Measurements from ENCODE around the gene B3GNT9.

The B3GNT9 gene

GRCh38 chr16:67184995-67185650 lies 34.3 kb upstream of the B3GNT9 start:
- peak; percentile 84 for FAIRE-seq

DNA sequence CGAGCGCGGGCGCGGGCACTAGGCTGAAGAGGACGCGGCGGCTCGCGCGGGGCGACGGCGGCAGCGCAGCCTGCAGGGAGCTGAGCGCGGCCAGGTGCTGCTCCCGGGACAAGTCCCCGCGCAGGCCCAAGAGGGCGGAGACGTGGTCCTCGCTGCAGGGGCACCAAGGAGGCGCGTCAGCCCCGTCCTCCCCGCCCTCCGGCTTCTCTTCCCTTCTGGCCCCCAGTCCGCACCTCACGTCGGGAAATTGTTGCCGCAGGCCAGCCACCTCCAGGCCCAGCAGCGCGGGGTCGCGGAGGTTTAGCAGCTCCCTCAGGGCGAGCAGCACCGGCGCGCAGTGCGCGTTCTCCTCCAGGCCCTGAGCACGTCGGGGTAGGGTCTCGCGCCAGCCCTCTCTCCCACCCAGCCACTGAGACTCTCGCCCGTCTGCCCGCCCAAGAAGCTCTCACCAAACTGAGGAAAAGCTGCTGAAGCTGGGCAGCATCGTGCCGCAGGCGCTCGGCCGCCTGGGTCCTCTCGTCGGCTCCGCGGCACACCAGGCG lies 33.7 kb upstream of the B3GNT9 start:
- FAIRE-seq, result no peak

GRCh38 chr16:67183627-67184452 lies 33.0 kb upstream of the B3GNT9 start, which contains the start of gene MATCAP1:
TSS of gene MATCAP1 (minus strand) at chr16:67183963. CDS start at chr16:67180610, 3,353 bp downstream.
- peak; percentile 97 for FAIRE-seq

DNA sequence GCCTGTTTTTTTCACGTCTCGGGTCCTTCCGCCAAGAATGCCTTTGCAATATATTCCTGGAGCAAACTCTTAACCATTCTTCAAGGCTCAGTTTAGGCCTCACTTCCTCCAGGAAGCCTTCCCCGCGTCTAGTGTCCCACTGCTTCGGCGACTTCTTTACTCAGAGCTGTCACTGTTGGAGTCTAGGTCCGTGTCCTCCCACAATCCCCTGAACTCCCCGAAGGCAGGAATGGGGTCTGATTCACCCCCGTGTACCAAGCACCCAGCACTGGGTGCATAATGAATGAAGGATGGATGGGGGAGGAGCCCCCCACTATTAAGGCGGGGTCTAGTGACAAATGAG lies 32.5 kb upstream of the B3GNT9 start:
- no peak for FAIRE-seq

DNA sequence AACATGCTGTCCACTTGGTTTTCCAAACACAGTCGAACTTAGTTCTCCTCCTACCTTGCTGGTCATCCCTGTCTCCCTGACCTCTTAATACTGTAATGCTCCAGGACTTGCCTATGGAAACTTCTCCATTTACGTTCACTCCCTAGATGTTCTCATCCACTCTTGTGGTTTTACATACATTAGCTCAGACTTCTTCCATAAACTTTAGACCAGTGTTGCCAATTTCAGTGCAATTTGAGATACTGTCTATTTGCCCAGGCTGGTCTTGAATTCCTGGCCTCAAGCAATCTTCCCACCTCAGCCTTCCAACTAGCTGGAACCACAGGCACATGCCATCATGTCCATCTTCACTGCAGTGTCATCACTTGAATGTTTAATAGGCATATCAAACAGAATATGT lies 31.5 kb upstream of the B3GNT9 start:
- FAIRE-seq, result no peak

DNA sequence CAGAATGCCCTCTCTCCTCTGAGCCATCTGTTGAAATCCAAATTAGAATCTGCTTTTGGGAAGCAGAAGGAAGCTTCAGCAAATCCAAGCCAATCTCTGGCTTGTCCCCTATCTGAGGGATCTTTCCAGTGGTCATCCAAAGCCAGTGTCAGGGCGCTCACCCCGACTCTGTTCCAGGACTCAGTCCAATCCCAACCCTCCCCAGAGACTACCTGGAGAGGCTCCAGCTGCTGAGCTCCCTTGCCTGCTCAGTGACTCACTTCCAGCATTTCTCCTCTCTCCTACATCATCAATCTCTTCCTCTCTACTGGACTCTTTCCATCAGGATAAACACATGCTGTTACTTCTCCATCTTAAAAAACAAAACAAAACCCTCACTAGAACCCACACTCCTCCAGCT lies 30.5 kb upstream of the B3GNT9 start:
- no peak for FAIRE-seq

DNA sequence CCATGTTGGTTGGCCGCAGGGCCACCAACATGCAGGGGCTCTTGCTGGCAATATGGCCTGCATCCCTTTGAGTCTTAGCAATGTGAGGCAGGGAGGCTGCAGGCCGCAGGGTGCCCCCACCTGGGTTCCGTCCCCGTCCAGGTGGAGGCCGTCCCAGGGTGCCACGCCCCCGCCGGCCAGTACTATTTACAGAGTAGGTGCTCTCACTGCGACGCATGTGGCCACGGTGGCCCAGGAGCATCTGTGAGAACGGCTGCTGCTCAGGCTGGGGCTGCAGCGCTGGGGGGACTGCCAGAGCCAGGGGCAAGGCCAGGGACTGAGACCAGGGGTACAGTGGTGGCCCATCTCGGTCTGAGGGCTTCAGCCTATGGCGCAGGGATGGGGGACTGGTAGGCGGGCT lies 29.4 kb upstream of the B3GNT9 start:
- no peak for FAIRE-seq

DNA sequence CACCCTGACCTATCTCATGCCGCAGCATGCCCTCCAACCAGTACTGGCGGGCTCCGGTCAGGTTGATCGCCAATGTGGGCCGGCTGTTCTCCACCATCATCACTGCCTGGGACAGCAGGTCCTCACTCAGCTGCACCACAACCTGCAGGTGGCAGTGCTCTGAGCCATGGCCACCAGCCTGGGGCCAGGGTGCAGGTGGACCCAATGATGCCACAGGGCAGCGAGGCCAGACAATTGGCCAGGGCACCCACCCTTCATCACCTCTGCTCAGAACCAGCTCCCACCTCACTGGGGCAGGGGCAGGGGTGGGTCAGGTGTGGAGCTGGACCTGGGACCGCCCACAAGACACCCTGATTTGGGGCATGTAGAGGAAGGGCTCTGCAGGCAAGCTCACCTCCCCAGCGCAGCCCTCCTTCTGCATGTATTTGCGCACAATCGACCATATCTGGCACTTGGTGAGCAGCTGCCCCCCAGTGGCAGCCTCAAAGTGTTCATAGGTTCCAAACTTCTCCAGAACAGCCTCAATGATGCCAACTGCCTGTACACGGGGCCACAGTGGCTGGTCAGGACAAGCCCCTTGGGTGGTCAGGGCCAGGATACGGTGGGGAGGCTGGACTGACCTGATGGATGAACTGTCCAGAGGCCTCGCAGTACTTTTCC lies 28.8 kb upstream of the B3GNT9 start:
- FAIRE-seq, result no peak

DNA sequence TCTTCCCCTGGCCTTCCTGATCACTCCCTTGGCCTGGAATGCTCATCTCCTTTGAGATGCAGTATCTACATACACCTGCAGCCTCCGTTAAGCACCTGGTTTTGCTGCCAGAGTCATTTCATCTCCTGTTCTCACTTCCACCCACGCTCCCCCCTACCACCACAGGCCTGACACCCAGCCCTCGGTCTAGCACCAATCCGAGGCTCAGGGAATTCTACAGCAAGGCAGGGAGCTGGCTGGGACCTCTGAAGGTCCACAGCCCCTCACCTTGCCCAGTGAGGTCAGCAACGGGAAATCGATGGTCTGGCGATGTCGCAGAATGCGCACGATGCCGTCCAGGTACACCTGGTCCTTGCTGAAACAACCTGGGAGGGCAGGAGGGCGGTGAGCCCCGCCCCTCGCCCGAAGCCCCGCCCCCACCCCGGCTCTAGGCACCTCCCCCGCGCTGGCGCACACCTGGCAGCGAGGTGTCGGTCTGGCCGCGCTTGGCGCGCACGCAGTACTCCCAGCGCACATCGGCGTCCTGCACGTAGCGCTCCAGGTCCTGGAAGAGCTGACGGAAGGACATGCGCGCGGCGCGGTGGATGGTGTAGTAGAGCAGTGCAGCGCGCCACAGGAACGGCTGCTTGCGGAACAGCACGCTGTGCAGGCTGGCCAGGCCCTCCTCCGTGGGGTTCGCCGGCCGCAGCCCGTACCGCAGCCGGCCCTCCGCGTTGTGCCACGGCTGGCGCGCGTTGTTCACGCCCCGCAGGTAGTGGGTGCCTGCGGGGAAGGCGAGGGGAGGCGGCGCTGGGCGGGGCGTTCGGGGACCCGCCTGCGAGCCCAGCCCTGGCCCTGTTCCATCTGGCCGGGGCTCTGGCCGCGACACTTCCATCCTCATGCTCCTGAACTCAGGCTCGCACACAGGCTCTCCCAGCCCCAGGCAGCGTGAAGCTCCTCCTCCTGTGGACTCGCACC lies 27.2 kb upstream of the B3GNT9 start:
- no peak for FAIRE-seq

- no peak for FAIRE-seq
Observed at GRCh38 chr16:67176662-67177061, 25.9 kb upstream of the B3GNT9 start.

DNA sequence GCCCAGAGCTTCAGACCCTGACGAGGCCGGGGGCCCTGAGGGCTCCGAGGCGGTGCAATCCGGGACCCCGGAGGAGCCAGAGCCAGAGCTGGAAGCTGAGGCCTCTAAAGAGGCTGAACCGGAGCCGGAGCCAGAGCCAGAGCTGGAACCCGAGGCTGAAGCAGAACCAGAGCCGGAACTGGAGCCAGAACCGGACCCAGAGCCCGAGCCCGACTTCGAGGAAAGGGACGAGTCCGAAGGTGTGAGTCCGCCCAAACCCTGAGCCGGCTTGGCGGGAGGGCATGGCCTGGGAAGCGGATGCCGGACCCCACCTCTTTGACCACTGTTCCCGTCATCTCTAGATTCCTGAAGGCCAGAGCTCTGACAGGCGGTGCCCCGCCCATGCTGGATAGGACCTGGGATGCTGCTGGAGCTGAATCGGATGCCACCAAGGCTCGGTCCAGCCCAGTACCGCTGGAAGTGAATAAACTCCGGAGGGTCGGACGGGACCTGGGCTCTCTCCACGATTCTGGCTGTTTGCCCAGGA lies 24.0 kb upstream of the B3GNT9 start:
- FAIRE-seq, result no peak

DNA sequence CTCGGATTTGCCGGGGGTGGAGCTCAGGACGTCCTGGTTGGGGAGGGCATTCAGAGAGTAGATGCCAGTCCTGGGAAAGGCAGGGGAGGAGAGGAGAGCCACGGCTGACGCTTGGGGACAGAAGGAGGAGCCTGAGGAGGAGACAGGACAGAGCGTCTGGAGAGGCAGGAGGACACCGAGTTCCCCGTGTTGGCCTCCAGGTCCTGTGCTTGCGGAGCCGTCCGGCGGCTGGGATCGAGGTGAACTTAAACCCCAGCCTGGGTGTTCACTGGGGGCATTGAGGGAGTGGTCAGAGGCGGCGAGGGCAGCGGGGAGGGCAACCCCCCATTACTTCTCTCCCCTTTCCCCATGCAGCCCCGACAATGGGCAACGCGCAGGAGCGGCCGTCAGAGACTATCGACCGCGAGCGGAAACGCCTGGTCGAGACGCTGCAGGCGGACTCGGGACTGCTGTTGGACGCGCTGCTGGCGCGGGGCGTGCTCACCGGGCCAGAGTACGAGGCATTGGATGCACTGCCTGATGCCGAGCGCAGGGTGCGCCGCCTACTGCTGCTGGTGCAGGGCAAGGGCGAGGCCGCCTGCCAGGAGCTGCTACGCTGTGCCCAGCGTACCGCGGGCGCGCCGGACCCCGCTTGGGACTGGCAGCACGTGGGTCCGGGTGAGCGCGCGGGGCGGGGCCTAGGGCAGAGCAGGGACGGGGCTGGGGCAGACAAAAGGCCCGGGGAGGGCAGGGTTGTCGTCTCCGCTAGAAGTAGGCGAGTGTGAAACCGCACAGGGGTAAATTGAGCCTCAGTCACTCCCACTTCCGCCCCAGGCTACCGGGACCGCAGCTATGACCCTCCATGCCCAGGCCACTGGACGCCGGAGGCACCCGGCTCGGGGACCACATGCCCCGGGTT lies 23.3 kb upstream of the B3GNT9 start:
- no peak for FAIRE-seq

DNA sequence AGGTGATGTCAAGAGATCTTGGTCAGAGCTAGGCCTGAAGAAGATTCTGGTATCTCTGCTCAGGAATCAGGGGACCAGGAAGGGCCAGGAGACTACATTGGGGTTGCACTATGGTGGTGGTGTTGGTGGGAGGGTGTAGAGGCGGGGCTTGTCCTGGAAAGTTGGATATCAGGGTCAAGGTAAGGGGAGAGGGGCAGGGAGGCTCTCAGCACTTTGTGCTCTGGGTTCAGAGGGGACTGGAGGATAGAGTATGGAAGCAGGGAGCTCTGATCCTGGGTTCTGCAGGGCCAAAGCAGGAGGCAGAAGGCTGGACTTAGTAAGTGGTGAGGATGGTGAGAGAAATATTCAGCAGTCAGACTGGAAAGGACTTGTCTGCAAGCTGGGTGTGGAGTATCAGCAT lies 22.5 kb upstream of the B3GNT9 start:
- FAIRE-seq, result no peak

GRCh38 chr16:67170949-67171649 lies 20.3 kb upstream of the B3GNT9 start:
- no peak for FAIRE-seq

DNA sequence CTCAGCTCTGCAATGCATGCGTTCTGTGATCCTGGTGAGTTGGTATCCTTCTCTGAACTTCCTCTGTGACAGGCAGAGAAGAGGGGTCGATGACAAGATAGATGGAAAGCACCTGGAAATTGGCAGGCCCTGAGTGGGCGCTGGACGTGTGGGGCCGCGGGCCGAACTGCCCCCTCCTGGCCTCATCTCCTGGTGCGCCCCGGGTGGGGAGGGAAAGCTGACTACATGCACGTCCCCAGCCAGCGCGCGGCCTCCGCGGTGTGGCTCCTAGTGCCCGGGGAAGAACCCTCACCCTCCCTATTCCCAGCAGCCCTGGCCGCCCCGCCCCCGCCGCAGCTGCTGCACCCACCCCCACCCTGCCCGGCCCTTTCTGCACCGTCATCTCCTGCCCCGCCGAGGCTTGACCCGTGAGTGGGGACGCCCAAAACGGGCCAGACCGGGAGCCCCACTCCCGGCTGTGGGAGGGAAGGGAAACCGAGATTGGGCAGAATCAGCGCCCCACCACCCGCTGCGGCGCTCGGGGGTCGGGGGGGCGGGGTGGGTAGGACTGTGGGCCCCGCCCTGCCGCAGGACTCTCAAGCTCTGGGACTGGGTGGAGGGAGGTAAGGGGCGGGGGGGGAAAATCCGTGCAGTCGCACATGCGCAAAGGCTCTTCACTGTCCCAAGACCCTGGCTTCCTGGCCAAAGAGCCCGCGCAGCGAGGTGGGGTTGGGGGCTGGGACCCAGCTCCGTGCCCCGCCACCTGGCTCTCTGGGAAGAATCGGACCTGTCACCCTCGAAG lies 19.6 kb upstream of the B3GNT9 start, which contains the start of gene NOL3:
Gene NOL3 (plus strand): TSS at position 371 of the 781 bp plus-strand sequence.
- FAIRE-seq, result no peak

DNA sequence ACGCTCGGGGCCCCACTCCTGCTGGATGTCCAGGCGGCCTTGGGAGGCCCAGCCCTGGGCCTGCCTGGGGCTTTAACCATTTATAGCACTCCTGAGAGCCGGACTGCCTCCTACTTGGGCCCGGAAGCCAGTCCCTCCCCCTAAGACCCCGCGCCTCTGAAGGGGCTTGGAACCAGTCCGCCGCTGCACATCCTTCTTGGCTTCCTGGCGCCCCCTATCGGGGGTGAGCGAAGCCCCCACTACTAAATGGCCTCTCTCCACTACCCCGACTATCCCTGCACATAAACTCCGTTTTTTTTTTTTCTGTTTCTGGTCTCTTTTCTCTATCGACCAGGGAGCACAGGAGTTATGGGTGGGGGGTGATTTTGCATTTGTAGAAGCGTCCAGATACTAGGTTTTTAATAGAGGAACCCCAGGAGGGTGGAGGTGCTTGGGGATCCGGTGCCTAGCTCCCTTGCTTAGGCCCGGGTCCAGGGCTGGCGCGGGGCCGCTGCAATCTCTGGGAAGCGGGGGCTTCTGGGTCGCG lies 18.9 kb upstream of the B3GNT9 start:
- FAIRE-seq, result no peak

GRCh38 chr16:67169011-67169451 lies 18.2 kb upstream of the B3GNT9 start:
- FAIRE-seq, result no peak

GRCh38 chr16:67167588-67167987 lies 16.8 kb upstream of the B3GNT9 start:
- FAIRE-seq, result no peak

DNA sequence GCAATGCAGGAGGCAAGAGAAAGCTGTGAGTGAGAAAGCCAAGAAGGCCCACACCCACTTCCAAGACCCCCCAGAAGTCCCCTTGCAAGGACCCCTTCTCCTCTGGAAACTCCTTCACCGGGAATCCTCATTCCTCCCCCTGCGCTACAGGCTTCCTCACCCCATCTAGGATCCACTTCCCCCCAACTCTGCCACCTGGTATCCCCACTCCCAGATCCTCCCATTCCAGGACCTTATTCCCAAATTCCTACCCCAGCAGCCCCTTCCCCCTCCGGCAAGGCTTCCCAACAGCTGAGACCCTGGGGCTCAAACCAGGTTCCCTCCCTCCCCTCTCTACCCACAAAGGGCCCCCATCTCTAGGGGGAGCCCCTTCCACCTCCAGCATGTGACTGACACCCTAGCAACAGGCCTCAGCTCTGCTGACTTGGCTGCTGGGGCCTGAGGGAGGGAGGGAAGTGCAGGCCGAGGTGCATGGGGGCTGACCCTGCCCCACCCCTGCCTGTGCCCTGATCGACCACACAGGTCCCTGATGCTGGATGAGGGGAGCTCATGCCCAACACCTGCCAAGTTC lies 15.9 kb upstream of the B3GNT9 start:
- FAIRE-seq, result no peak

All from G401.6 (cell line).